Epidermal melanocyte (primary cell): ENCODE measurements around the gene ZNF560.

ENCODE experiments used
- DNase-seq: peaks from one replicate; pipeline ENCODE4 v3.0.0; 2011; ENCODE audit warnings: low spot score; ENCODE audit not compliant: insufficient read length

ZNF560 gene

DNA sequence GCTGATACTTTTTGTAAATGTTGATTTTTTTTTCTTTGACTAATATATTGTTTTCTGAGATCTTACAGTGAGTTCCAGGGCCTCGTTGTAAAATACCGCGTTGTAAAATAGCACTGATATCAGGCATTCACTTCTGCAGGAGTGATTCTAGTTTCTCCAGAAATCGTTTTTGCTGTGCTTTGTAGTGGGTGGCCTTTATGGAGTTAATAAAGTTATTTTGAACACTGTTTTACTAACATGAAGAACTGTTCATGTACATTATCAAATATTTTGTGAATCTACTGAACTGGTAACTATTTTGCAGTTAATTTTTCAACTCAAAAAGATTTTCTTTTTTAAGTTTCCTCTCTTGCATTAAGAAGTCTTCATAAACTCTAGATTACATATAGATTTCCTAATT, 62.1 kb downstream of the ZNF560 start:
- DNase-seq = no peak

DNA sequence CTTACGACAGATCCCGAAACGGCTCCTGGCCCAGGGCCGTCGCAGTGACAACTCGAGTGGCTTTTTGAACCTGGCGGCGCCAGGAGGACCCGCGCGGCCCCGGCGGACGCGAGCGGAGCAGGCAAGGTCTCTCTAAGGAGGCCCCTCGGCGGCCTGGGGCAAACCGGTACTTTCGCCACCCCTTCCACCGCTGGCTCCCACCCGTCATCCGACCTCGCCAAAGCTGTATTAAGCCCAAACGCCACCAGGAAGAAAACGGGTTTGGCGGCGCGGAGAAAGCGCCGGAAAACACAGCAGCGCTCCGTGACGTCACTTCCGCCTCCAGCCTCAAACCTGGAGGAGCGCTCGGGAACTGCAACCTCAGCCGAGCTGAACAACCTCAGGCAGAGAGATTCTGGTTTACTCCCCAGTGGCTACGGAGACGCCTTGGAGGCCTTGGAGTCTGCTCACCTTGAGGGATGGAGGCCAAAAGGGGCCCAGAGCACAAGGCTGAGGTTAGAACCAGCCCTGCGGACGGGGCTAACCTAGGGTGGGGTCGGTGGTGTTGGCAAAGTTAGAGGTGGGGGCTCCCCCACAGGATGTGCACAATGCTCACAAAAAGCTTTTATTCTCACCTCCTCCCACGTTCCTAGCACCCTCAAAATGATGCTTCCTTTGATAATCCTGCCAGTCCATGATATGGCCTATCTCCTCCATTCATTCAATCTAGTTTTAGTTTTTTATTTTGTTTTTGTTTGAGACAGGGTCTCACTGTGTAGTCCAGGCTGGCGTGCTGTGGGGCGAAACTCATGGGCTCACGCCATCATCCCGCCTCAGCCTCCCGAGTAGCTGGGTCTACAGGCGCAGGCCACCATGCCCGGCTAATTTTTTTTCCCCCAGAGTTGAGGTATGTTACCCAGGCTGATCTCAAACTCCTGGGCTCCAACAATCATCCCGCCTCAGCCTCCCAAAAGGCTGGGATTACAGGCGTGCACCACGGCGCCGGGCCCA, 62.8 kb downstream of the ZNF560 start, which contains the start of gene ZNF266:
Gene ZNF266 (minus strand): TSS at position 295 of the 990 bp plus-strand sequence. CDS start 15,484 bp downstream, outside the sequence.
- peak; percentile 89 for DNase-seq

DNA sequence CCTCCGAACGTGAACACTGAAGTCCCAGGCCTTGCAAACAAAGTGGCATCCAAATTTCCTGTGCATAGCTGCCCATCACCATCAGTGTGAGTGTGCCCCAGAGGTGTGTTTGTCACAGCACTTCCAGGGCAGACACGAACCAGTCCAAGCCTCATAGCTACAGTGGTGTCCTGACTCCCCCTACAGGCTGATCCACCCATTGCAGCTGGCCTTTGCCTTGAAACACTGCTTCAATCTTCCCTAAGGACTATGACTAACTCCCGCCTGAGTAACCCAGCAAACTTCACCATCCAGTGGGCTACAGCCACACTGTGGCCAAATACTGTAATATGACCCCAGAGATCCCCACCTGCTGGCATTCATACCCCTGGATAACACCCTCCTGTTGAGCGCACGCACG, 66.9 kb downstream of the ZNF560 start:
- DNase-seq = no peak

- DNase-seq = no peak
Observed at GRCh38 chr19:9430444-9430843, 68.0 kb downstream of the ZNF560 start.

DNA sequence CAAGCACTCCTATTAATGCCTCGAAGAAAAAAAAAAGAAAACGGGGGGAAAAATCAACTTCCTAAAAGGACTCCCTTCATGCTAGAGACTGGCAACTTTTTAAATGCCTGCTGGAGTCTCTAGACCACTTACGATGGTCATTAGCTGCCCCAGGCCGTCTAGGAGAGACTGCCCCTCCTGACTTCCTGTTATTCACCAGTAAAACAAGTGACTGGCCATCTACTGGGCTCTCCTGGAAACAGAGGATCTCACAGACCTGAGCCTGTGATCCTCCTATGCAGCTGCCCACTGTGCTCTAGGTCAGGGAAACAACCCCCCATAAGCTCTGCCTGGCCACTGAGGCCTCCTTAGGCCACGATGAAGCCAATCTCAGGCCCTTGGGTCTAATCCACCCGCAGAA, 70.5 kb downstream of the ZNF560 start:
- DNase-seq = no peak
